GM23338 (cell line): ENCODE measurements around the gene RPL10A. TPM values are rescaled to one million over a fixed set of nuclear protein-coding genes. Genes with fewer than 3 reads are reported as not detected.

Experiments
- ATAC-seq: fragments of 200-7000 bp; cut with Tn5 transposase; 3 replicates; pipeline ENCODE4 v1.9.1; 2020
- DNase-seq: peaks from one replicate; pipeline ENCODE4 v3.0.0-alpha.2; 2015; ENCODE audit warnings: low spot score
- H2AFZ ChIP-seq: fragments of 200-600 bp; sonication (generic); 2 replicates; pipeline ENCODE4 v1.8.0; 2016; ENCODE audit warnings: antibody characterized with exemption, mild to moderate bottlenecking, moderate library complexity
- H3F3A ChIP-seq: fragments of 200-600 bp; sonication (generic); replicated peaks from 2 replicates; pipeline ENCODE4 v1.8.0; 2017; ENCODE audit warnings: antibody characterized with exemption, mixed run types, low read depth
- H3K27ac ChIP-seq: fragments of 200-600 bp; sonication (generic); 2 replicates; pipeline ENCODE4 v1.6.1; 2016; ENCODE audit warnings: low read depth
- H3K27me3 ChIP-seq: fragments of 200-600 bp; sonication (generic); 2 replicates; pipeline ENCODE4 v1.8.0; 2016; ENCODE audit warnings: mild to moderate bottlenecking, mixed run types, moderate library complexity; ENCODE audit not compliant: insufficient read depth
- H3K36me3 ChIP-seq: fragments of 200-600 bp; sonication (generic); 2 replicates; pipeline ENCODE4 v1.8.0; 2016; ENCODE audit warnings: mild to moderate bottlenecking; ENCODE audit not compliant: insufficient read depth
- H3K4me1 ChIP-seq: fragments of 200-600 bp; sonication (generic); 2 replicates; pipeline ENCODE4 v1.8.0; 2016; ENCODE audit warnings: mild to moderate bottlenecking, moderate library complexity; ENCODE audit not compliant: insufficient read depth
- H3K4me2 ChIP-seq: fragments of 200-600 bp; sonication (generic); 2 replicates; pipeline ENCODE4 v1.7.1; 2017; ENCODE audit warnings: mixed run types
- H3K4me3 ChIP-seq: fragments of 200-600 bp; sonication (generic); 2 replicates; pipeline ENCODE4 v1.6.1; 2016; ENCODE audit warnings: mixed run types
- H3K79me2 ChIP-seq: fragments of 200-600 bp; sonication (generic); replicated peaks from 2 replicates; pipeline ENCODE4 v1.8.0; 2017; ENCODE audit warnings: mild to moderate bottlenecking; ENCODE audit not compliant: insufficient read depth
- H3K9me2 ChIP-seq: fragments of 200-600 bp; sonication (generic); 2 replicates; pipeline ENCODE4 v1.8.0; 2017; ENCODE audit not compliant: insufficient read depth
- H4K20me1 ChIP-seq: fragments of 200-600 bp; sonication (generic); replicated peaks from 2 replicates; pipeline ENCODE4 v1.8.0; 2017; ENCODE audit warnings: mild to moderate bottlenecking; ENCODE audit not compliant: insufficient read depth
- H3K27ac Mint-ChIP-seq: 2 replicates; pipeline ENCODE4 v1.8.0; 2020; ENCODE audit warnings: inconsistent platforms, mild to moderate bottlenecking, moderate library complexity, mixed read lengths
- H3K27me3 Mint-ChIP-seq: 3 replicates; pipeline ENCODE4 v1.8.0; 2022; ENCODE audit warnings: low read depth, mild to moderate bottlenecking, moderate library complexity, mixed read lengths, inconsistent platforms; ENCODE audit not compliant: insufficient read depth, poor library complexity
- H3K36me3 Mint-ChIP-seq: 3 replicates; pipeline ENCODE4 v1.8.0; 2021; ENCODE audit warnings: low read depth, mild to moderate bottlenecking, inconsistent platforms, moderate library complexity, mixed read lengths
- H3K4me1 Mint-ChIP-seq: 3 replicates; pipeline ENCODE4 v1.8.0; 2020; ENCODE audit warnings: mild to moderate bottlenecking, inconsistent platforms, mixed read lengths
- H3K4me3 Mint-ChIP-seq: 3 replicates; pipeline ENCODE4 v1.8.0; 2021; ENCODE audit warnings: moderate library complexity, mild to moderate bottlenecking, inconsistent platforms, mixed read lengths
- H3K9me3 Mint-ChIP-seq: 3 replicates; pipeline ENCODE4 v1.8.0; 2020; ENCODE audit warnings: moderate library complexity, mild to moderate bottlenecking, inconsistent platforms, mixed read lengths
- CREB1 ChIP-seq: fragments of 250-450 bp; sonication (Bioruptor Pico); IDR thresholded peaks from 2 replicates; pipeline ENCODE4 v1.5.0; 2020; ENCODE audit warnings: low read depth, mild to moderate bottlenecking, moderate library complexity
- CTCF ChIP-seq, 2 experiments: fragments of 200-600 bp in 1 of 2; sonication (generic) in 1 of 2; conservative IDR thresholded peaks; 2 replicates each; pipeline versions ENCODE4 v1.5.1 to v1.6.1; 2016 to 2017; ENCODE audit warnings: antibody characterized with exemption in 2 of 2, low read depth in 2 of 2, mild to moderate bottlenecking in 2 of 2, moderate library complexity in 1 of 2
- ETS1 ChIP-seq: IDR thresholded peaks from 2 replicates; pipeline ENCODE4 v1.6.1; 2016; ENCODE audit warnings: antibody characterized with exemption
- EZH2 ChIP-seq: fragments of 200-600 bp; sonication (generic); IDR thresholded peaks from one replicate; pipeline ENCODE4 v1.8.0; 2017; ENCODE audit warnings: antibody characterized with exemption, mild to moderate bottlenecking, low read depth; ENCODE audit not compliant: unreplicated experiment
- EZH2phosphoT487 ChIP-seq: fragments of 200-600 bp; sonication (generic); IDR thresholded peaks from one replicate; pipeline ENCODE4 v1.8.1; 2018; ENCODE audit warnings: antibody characterized with exemption; ENCODE audit not compliant: unreplicated experiment
- JUNB ChIP-seq: IDR thresholded peaks from one replicate; pipeline ENCODE4 v1.6.1; 2016; ENCODE audit warnings: antibody characterized with exemption; ENCODE audit not compliant: unreplicated experiment
- NANOG ChIP-seq: IDR thresholded peaks from 2 replicates; pipeline ENCODE4 v1.6.1; 2016; ENCODE audit warnings: antibody characterized with exemption, borderline replicate concordance
- POLR2AphosphoS5 ChIP-seq: IDR thresholded peaks from 2 replicates; pipeline ENCODE4 v1.6.1; 2016; ENCODE audit warnings: antibody characterized with exemption, low read depth
- REST ChIP-seq: IDR thresholded peaks from one replicate; pipeline ENCODE4 v1.6.1; 2018; ENCODE audit warnings: antibody characterized with exemption; ENCODE audit not compliant: unreplicated experiment
- STAT1 ChIP-seq: IDR thresholded peaks from one replicate; pipeline ENCODE4 v1.6.1; 2016; ENCODE audit warnings: antibody characterized with exemption; ENCODE audit not compliant: unreplicated experiment
- ZNF114 ChIP-seq: fragments of 250-450 bp; sonication (Bioruptor Pico); IDR thresholded peaks from 2 replicates; pipeline ENCODE4 v1.5.0; 2020; ENCODE audit warnings: mild to moderate bottlenecking, moderate library complexity
- ZNF331 ChIP-seq: fragments of 250-450 bp; sonication (Bioruptor Pico); IDR thresholded peaks from 2 replicates; pipeline ENCODE4 v1.5.0; 2020; ENCODE audit warnings: low read depth, mild to moderate bottlenecking, moderate library complexity
- ZNF462 ChIP-seq: fragments of 250-450 bp; sonication (Bioruptor Pico); IDR thresholded peaks from 2 replicates; pipeline ENCODE4 v1.5.0; 2020; ENCODE audit warnings: mild to moderate bottlenecking, moderate library complexity
- polyA plus RNA-seq: library from polyadenylated mRNA; unstranded; fragments of >200 nt; fragmentation: Nextera tagmentation; extraction: Ambion mirVana; gene quantifications from 2 replicates; pipeline ENCODE4 v1.2.1, GENCODE V29; 2016
- total RNA-seq: library from RNA; depleted of rRNA; stranded (reverse); fragments of >200 nt; shearing (Covaris generic); gene quantifications from 2 replicates; pipeline ENCODE4 v1.2.3, GENCODE V29; 2014

Gene RPL10A
- total and polyA plus RNA-seq, 2 experiments from 2014 or later = 730 to 1,297 TPM

- Mint-ChIP-seq H3K4me1 (no peaks in the 10 kb centered on the region), H3K9me3 (no peaks in the 10 kb centered on the region), H3K27me3 (peaks cover 4% of the 10 kb centered on the region), H3K4me3 (no peak overlapping the region), H3K27ac (no peak overlapping the region), H3K36me3 (no peaks in the 10 kb centered on the region)
- Histone ChIP-seq H3K27ac (no peak overlapping the region), H3K4me3 (no peak overlapping the region), H4K20me1 (no peaks in the 10 kb centered on the region), H3K4me1 (no peaks in the 10 kb centered on the region), H2AFZ (no peak overlapping the region), H3K9me2 (no peaks in the 10 kb centered on the region), H3K79me2 (no peaks in the 10 kb centered on the region), H3K27me3 (no peaks in the 10 kb centered on the region), H3F3A (no peaks in the 10 kb centered on the region), H3K4me2 (no peak overlapping the region), H3K36me3 (no peaks in the 10 kb centered on the region)
- TF ChIP-seq NANOG = no peak
- TF ChIP-seq EZH2phosphoT487 = no peak
- no peak for TF ChIP-seq REST
- TF ChIP-seq CTCF (conservative IDR thresholded peaks at IDR 0.05; ENCODE audit: low read depth in 2 of 2) = no peak
- no peak for TF ChIP-seq ZNF114 (CRISPR knock-in tag)
- no peak for TF ChIP-seq ETS1
- TF ChIP-seq STAT1 = no peak
- no peak for TF ChIP-seq ZNF331 (CRISPR knock-in tag)
- TF ChIP-seq POLR2AphosphoS5 = no peak
- TF ChIP-seq EZH2 = no peak
- no peak for TF ChIP-seq JUNB
- no peak for TF ChIP-seq ZNF462 (CRISPR knock-in tag)
- TF ChIP-seq CREB1 (CRISPR knock-in tag) = no peak
- DNase-seq = no peak
- no peak for ATAC-seq
Measured at GRCh38 chr6:35445691-35446090, 22.5 kb upstream of the RPL10A start.
